CD1c-positive myeloid dendritic cell (primary cell): ENCODE measurements around the gene USP3.
A peak's percentile ranks its signal among the peaks of the same experiment; 100 is the strongest.

Source experiments
- DNase-seq: peaks from one replicate; pipeline ENCODE4 v3.0.0-alpha.2; 2016; ENCODE audit errors: extremely low spot score

Gene USP3

GRCh38 chr15:63475707-63476106 lies 28.7 kb upstream of the USP3 start:
- no peak for DNase-seq

- peak; percentile 58 for DNase-seq
These were observed 28.2 kb upstream of the USP3 start for GRCh38 chr15:63476229-63476632.

- DNase-seq: no peak
These were observed 26.1 kb upstream of the USP3 start for GRCh38 chr15:63478243-63478642.

GRCh38 chr15:63480441-63480821 lies 24.0 kb upstream of the USP3 start:
- DNase-seq: peak; percentile 38

GRCh38 chr15:63481105-63481810 lies 23.1 kb upstream of the USP3 start:
- DNase-seq: peak; percentile 79

GRCh38 chr15:63482874-63483323 lies 21.5 kb upstream of the USP3 start:
- DNase-seq: no peak

- DNase-seq: peak; percentile 82
These were observed 20.6 kb upstream of the USP3 start for GRCh38 chr15:63483521-63484371.

GRCh38 chr15:63484433-63485186 lies 19.8 kb upstream of the USP3 start:
- DNase-seq: no peak

GRCh38 chr15:63487076-63487757 lies 17.2 kb upstream of the USP3 start:
- DNase-seq: peak; percentile 90

- DNase-seq: peak; percentile 73
These were observed 16.5 kb upstream of the USP3 start for GRCh38 chr15:63487758-63488397.

GRCh38 chr15:63488398-63488960 lies 15.9 kb upstream of the USP3 start:
- DNase-seq: no peak

GRCh38 chr15:63489352-63489751 lies 15.0 kb upstream of the USP3 start:
- no peak for DNase-seq

GRCh38 chr15:63490345-63491034 lies 13.9 kb upstream of the USP3 start:
- peak; percentile 93 for DNase-seq

GRCh38 chr15:63491116-63491827 lies 13.1 kb upstream of the USP3 start:
- DNase-seq: peak; percentile 87

GRCh38 chr15:63491979-63492378 lies 12.4 kb upstream of the USP3 start:
- no peak for DNase-seq

GRCh38 chr15:63492541-63493077 lies 11.8 kb upstream of the USP3 start:
- DNase-seq: peak; percentile 61

GRCh38 chr15:63493436-63493835 lies 11.0 kb upstream of the USP3 start:
- DNase-seq: no peak

GRCh38 chr15:63494408-63494807 lies 10.0 kb upstream of the USP3 start:
- DNase-seq: no peak

- no peak for DNase-seq
These were observed 9.1 kb upstream of the USP3 start for GRCh38 chr15:63495343-63495742.
